Measurements from ENCODE around the gene KCNH1. TPM values are rescaled to one million over a fixed set of nuclear protein-coding genes. Genes with fewer than 3 reads are reported as not detected.
"Not testable (repeated sequence)": the region's sequence is repeated elsewhere in the genome, so short reads cannot be mapped to it uniquely, and the experiment has no call there.

Gene KCNH1
- total RNA-seq, 5 donors from 2014 or later (not counting 1 experiment from before 2014, with no cell fraction given), result not detected

DNA sequence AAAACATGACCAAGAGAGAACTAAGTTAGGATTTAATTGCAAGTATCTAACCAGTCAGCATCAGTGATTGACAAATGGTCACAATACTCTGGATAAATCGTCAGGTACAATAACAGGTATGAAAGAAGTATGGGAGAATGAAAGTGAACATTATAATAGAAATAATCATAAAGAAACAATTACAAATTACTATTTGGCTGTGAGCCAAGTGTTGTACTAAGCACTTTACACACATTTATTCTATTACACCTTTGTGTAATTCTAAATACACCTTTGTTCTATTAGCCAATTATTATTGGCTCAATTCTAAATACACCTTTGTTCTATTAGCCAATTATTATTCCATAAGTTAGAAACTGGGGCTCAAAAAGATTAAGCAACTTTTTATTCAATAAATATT lies 114.7 kb downstream of the KCNH1 start:
- H3K4me1 ChIP-seq (ENCODE audit: control insufficient read depth in 1 of 2, extremely low read depth in 1 of 2, insufficient read depth in 2 of 2, low read length in 2 of 2), result no peaks in the 10 kb centered on the region
- peaks cover 3% of the 10 kb centered on the region in 2 experiments for H3K27me3 ChIP-seq (replicated peaks in 1 of 2; ENCODE audit: control insufficient read depth in 2 of 2, extremely low read depth in 1 of 2, insufficient read depth in 2 of 2, low read length in 1 of 2)
- H3K4me3 Mint-ChIP-seq, result no peak overlapping the region
- no CpG with 5 or more reads among the region's 1 CpG for WGBS (ENCODE audit: insufficient coverage)
- H3K36me3 Mint-ChIP-seq, result no peaks in the 10 kb centered on the region
- no peaks in the 10 kb centered on the region for H3K36me3 ChIP-seq (ENCODE audit: control insufficient read depth in 2 of 2, extremely low read depth in 1 of 2, insufficient read depth in 1 of 2, low read length in 1 of 2)
- ATAC-seq (replicated peaks in 1 of 4), result no peak
- no peak overlapping the region for H3K4me3 ChIP-seq (ENCODE audit: control insufficient read depth in 1 of 2, extremely low read depth in 1 of 2, low read length in 1 of 2)
- H3K4me1 Mint-ChIP-seq, result no peaks in the 10 kb centered on the region
- H3K27ac ChIP-seq (ENCODE audit: low read length), result no peak overlapping the region
- H3K27me3 Mint-ChIP-seq, result peaks cover 33 to 36% of the 10 kb centered on the region in 2 donors
- ChIA-PET CTCF (no interaction called here), POLR2A (no interaction called here)
- no peak for DNase-seq
- H3K9me3 Mint-ChIP-seq, result no peaks in the 10 kb centered on the region
- H3K9me3 ChIP-seq, result no peaks in the 10 kb centered on the region
- H3K27ac Mint-ChIP-seq, result no peak overlapping the region

DNA sequence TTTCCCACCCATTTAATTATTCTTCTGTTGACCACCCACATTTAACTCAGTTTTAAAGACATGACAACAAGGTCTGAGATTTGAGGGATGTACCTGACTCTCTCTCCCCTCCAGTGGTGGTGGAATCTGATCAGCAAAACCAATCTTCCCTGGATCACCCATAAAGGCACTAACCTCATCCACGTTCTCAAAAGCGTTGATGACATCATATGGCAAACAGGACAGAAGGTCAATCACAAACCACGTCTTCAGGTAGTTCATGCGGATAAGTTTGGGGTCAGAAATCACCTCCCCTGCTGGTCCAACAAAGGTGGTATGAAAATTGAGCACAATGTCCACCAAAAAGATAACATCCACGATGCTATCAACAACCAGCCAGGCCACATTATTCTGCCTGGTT lies 115.3 kb downstream of the KCNH1 start:
- DNase-seq (no peak), ATAC-seq (replicated peaks in 1 of 4) (no peak)
- 83% methylated on average over 3 of the region's 5 CpGs for WGBS (ENCODE audit: insufficient coverage)
- Mint-ChIP-seq H3K27ac (no peak overlapping the region), H3K4me1 (no peaks in the 10 kb centered on the region), H3K4me3 (no peak overlapping the region), H3K36me3 (no peaks in the 10 kb centered on the region), H3K9me3 (no peaks in the 10 kb centered on the region), H3K27me3 (peaks cover 29 to 38% of the 10 kb centered on the region in 2 donors)
- H3K4me1 ChIP-seq (ENCODE audit: control insufficient read depth in 1 of 2, extremely low read depth in 1 of 2, insufficient read depth in 2 of 2, low read length in 2 of 2), result no peaks in the 10 kb centered on the region
- CTCF ChIA-PET, result no interaction called here
- no peak overlapping the region for H3K4me3 ChIP-seq (ENCODE audit: control insufficient read depth in 1 of 2, extremely low read depth in 1 of 2, low read length in 1 of 2)
- no peak overlapping the region for H3K27ac ChIP-seq (ENCODE audit: low read length)
- POLR2A ChIA-PET, result no interaction called here
- no peaks in the 10 kb centered on the region for H3K36me3 ChIP-seq (ENCODE audit: control insufficient read depth in 2 of 2, extremely low read depth in 1 of 2, insufficient read depth in 1 of 2, low read length in 1 of 2)
- no peaks in the 10 kb centered on the region for H3K9me3 ChIP-seq
- H3K27me3 ChIP-seq (replicated peaks in 1 of 2; ENCODE audit: control insufficient read depth in 2 of 2, extremely low read depth in 1 of 2, insufficient read depth in 2 of 2, low read length in 1 of 2), result peaks cover 3% of the 10 kb centered on the region in 2 experiments

DNA sequence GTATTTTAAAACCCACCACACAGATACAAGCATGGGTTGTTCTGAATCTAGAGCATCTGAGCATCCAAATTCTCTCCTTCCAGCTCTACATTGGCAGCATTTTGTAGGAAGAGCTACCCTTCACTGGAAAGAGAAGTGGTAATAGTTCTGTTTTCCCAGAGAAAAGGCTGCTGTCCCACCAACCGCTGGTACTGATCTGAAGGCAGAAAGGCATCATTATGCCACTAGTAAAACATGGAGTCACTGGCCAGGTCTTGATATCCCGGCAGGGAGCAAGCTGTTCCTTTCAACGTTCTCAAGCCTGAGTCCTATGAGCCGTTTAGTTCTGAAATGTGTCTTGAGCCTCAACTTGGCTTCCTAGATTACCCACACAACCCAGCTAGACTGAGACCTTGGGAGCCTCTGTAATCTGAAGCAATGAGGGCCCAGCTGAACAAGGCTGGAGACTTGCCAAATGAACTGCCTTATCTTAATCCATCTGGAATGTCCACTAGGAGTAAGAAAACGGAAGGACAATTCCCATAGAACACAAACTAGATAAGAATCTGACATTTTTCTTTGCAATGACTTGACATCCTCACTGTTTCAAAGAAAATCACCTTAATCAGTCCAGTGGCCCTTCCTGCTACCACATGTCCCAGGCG lies 116.8 kb downstream of the KCNH1 start:
- WGBS (ENCODE audit: insufficient coverage), result 82% methylated on average over 5 of the region's 6 CpGs

DNA sequence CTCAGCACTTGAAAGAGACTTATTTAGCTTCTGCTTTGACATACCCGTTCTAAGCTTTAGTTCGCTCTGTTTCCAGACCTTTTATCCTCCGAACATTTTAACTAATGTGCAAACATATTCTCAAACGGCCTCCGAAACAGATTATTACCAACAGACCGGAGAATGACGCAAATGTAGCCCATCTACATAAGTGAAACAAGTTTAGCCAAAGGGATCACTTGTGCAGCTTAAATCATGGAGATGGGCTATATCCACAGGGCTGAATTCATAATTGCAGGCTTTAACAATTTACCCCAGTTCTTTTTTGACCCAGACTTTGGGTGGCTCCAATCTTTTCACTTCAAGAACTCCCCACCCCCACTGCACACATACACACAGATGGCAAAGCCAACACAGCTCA lies 119.7 kb downstream of the KCNH1 start:
- no peak for ATAC-seq (replicated peaks in 1 of 4)
- CTCF ChIA-PET, result no interaction called here

More for the DNA sequence above, 116.8 kb downstream of the KCNH1 start:
- ChIA-PET CTCF (interaction anchor here (0.6 kb wide), 3 partner anchors 8 to 511 kb away, joined by 3 to 7 read pairs (median 6); no protein-coding TSS in a partner anchor), POLR2A (no interaction called here)
- H3K27ac ChIP-seq (ENCODE audit: low read length), result no peak overlapping the region
- no peaks in the 10 kb centered on the region for H3K36me3 ChIP-seq (ENCODE audit: control insufficient read depth in 2 of 2, extremely low read depth in 1 of 2, insufficient read depth in 1 of 2, low read length in 1 of 2)
- no peak for ATAC-seq (replicated peaks in 1 of 4)
- Mint-ChIP-seq H3K9me3 (no peaks in the 10 kb centered on the region), H3K27me3 (peaks cover 29 to 37% of the 10 kb centered on the region in 2 donors), H3K4me1 (no peaks in the 10 kb centered on the region), H3K27ac (no peak overlapping the region), H3K36me3 (no peaks in the 10 kb centered on the region), H3K4me3 (no peak overlapping the region)
- H3K27me3 ChIP-seq (replicated peaks in 1 of 2; ENCODE audit: control insufficient read depth in 2 of 2, extremely low read depth in 1 of 2, insufficient read depth in 2 of 2, low read length in 1 of 2), result peaks cover 3% of the 10 kb centered on the region in 2 experiments
- H3K9me3 ChIP-seq, result no peaks in the 10 kb centered on the region
- H3K4me3 ChIP-seq (ENCODE audit: control insufficient read depth in 1 of 2, extremely low read depth in 1 of 2, low read length in 1 of 2), result no peak overlapping the region
- no peaks in the 10 kb centered on the region for H3K4me1 ChIP-seq (ENCODE audit: control insufficient read depth in 1 of 2, extremely low read depth in 1 of 2, insufficient read depth in 2 of 2, low read length in 2 of 2)
- no peak for DNase-seq

DNA sequence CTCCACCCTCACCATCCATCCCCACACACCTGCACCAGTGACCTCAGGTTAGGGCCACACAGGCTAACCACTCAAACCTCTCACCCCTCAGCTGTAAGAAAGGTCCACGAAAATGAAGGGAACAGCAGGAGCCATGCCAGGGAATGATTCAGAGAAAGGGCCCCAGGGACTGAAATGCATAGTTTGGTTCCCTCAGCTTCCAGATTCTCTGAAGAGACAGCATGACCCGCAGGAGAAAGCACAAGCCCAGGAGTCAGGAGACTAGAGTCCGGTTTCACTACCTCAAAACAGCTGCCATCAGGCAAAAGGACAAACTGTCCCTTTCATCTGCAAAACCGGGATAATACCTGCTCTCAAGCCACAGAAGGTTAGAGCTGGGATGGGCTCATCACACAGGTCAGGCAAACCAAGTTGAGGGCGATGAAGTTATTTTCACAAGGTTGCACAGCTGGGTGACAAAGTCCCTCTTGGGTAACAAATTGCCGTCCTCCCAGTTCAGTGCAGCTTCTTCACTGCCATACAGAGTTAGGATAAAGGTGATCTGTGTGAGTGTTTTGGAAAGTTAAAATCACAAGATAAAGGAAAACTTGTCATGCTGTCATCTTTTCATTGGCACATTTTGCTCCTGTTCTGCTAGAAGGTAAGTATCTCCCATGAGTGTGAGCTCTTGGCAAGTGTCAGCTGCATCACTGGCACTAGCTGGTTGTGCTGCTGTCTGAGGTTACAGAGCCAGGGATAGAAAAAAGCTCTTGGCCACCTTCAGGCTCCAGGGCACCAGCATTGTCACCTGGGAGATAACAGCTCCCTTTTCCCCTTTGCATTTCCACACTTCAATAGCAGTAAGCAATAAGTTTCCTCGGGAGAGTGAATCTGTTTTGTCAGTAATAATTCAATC lies 120.4 kb downstream of the KCNH1 start:
- no peaks in the 10 kb centered on the region for H3K4me1 Mint-ChIP-seq
- no peaks in the 10 kb centered on the region for H3K36me3 Mint-ChIP-seq
- POLR2A ChIA-PET, result no interaction called here
- 55% methylated on average over 7 of the region's 7 CpGs for WGBS (ENCODE audit: insufficient coverage)
- CTCF ChIA-PET, result no interaction called here
- H3K27me3 ChIP-seq (replicated peaks in 1 of 2; ENCODE audit: control insufficient read depth in 2 of 2, extremely low read depth in 1 of 2, insufficient read depth in 2 of 2, low read length in 1 of 2), result peaks cover 3 to 10% of the 10 kb centered on the region in 2 experiments
- H3K4me3 Mint-ChIP-seq, result no peak overlapping the region
- H3K27me3 Mint-ChIP-seq, result peaks cover 29 to 40% of the 10 kb centered on the region in 2 donors
- no peaks in the 10 kb centered on the region for H3K4me1 ChIP-seq (ENCODE audit: control insufficient read depth in 1 of 2, extremely low read depth in 1 of 2, insufficient read depth in 2 of 2, low read length in 2 of 2)
- no peaks in the 10 kb centered on the region for H3K9me3 ChIP-seq
- no peaks in the 10 kb centered on the region for H3K36me3 ChIP-seq (ENCODE audit: control insufficient read depth in 2 of 2, extremely low read depth in 1 of 2, insufficient read depth in 1 of 2, low read length in 1 of 2)
- DNase-seq, result no peak
- H3K27ac ChIP-seq (ENCODE audit: low read length), result no peak overlapping the region
- no peak overlapping the region for H3K4me3 ChIP-seq (ENCODE audit: control insufficient read depth in 1 of 2, extremely low read depth in 1 of 2, low read length in 1 of 2)
- no peak for ATAC-seq (replicated peaks in 1 of 4)
- H3K27ac Mint-ChIP-seq, result no peak overlapping the region
- H3K9me3 Mint-ChIP-seq, result no peaks in the 10 kb centered on the region

More for the DNA sequence above, 119.7 kb downstream of the KCNH1 start:
- Mint-ChIP-seq H3K4me3 (no peak overlapping the region), H3K27ac (no peak overlapping the region), H3K9me3 (no peaks in the 10 kb centered on the region), H3K36me3 (no peaks in the 10 kb centered on the region), H3K27me3 (peaks cover 29 to 40% of the 10 kb centered on the region in 2 donors), H3K4me1 (no peaks in the 10 kb centered on the region)
- Histone ChIP-seq H3K27ac (ENCODE audit: low read length) (no peak overlapping the region), H3K4me1 (ENCODE audit: control insufficient read depth in 1 of 2, extremely low read depth in 1 of 2, insufficient read depth in 2 of 2, low read length in 2 of 2) (no peaks in the 10 kb centered on the region), H3K4me3 (ENCODE audit: control insufficient read depth in 1 of 2, extremely low read depth in 1 of 2, low read length in 1 of 2) (no peak overlapping the region), H3K27me3 (replicated peaks in 1 of 2; ENCODE audit: control insufficient read depth in 2 of 2, extremely low read depth in 1 of 2, insufficient read depth in 2 of 2, low read length in 1 of 2) (peaks cover 3 to 10% of the 10 kb centered on the region in 2 experiments), H3K36me3 (ENCODE audit: control insufficient read depth in 2 of 2, extremely low read depth in 1 of 2, insufficient read depth in 1 of 2, low read length in 1 of 2) (no peaks in the 10 kb centered on the region), H3K9me3 (no peaks in the 10 kb centered on the region)
- POLR2A ChIA-PET, result no interaction called here
- 84% methylated on average over 7 of the region's 7 CpGs for WGBS (ENCODE audit: insufficient coverage)
- no peak for DNase-seq

DNA sequence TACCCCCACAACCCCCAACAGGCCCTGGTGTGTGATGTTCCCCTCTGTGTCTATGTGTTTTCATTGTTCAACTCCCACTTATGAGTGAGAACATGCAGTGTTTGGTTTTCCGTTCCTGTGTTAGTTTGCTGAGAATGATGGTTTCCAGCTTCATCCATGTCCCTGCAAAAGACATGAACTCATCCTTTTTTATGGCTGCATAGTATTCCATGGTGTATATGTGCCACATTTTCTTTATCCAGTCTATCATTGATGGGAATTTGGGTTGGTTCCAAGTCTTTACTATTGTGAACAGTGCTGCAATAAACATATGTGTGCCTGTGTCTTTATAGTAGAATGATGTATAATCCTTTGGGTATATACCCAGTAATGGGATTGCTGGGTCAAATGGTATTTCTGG lies 122.8 kb downstream of the KCNH1 start:
- ATAC-seq (replicated peaks in 1 of 4); H3K9me3 Mint-ChIP-seq; POLR2A ChIA-PET; H3K36me3 Mint-ChIP-seq; H3K4me1 Mint-ChIP-seq; H3K9me3 ChIP-seq; H3K4me3 Mint-ChIP-seq; H3K4me3 ChIP-seq (ENCODE audit: control insufficient read depth in 1 of 2, extremely low read depth in 1 of 2, low read length in 1 of 2); H3K27ac Mint-ChIP-seq; H3K4me1 ChIP-seq (ENCODE audit: control insufficient read depth in 1 of 2, extremely low read depth in 1 of 2, insufficient read depth in 2 of 2, low read length in 2 of 2); H3K27me3 ChIP-seq (replicated peaks in 1 of 2; ENCODE audit: control insufficient read depth in 2 of 2, extremely low read depth in 1 of 2, insufficient read depth in 2 of 2, low read length in 1 of 2); H3K36me3 ChIP-seq (ENCODE audit: control insufficient read depth in 2 of 2, extremely low read depth in 1 of 2, insufficient read depth in 1 of 2, low read length in 1 of 2); CTCF ChIA-PET; H3K27ac ChIP-seq (ENCODE audit: low read length); DNase-seq: not testable (repeated sequence)
- peaks cover 21 to 25% of the 10 kb centered on the region in 2 donors for H3K27me3 Mint-ChIP-seq
- no CpG with 5 or more reads among the region's 1 CpG for WGBS (ENCODE audit: insufficient coverage)
